ENCODE measurements around the gene SAXO1.
"Not testable (repeated sequence)": the region's sequence is repeated elsewhere in the genome, so short reads cannot be mapped to it uniquely, and the experiment has no call there.

Gene SAXO1

GRCh38 chr9:19023078-19023477 is 9.9 kb downstream of the SAXO1 start:
- TF ChIP-seq CTCF (conservative IDR thresholded peaks at IDR 0.05), result no peak
- H3K27ac ChIP-seq, result no peak overlapping the region

GRCh38 chr9:19022206-19022605 is 10.8 kb downstream of the SAXO1 start:
- H3K27ac ChIP-seq, result no peak overlapping the region
- no peak for TF ChIP-seq CTCF (conservative IDR thresholded peaks at IDR 0.05)

GRCh38 chr9:19021649-19022048 is 11.4 kb downstream of the SAXO1 start:
- not testable (repeated sequence) for H3K27ac ChIP-seq

GRCh38 chr9:19020886-19021455 is 12.0 kb downstream of the SAXO1 start:
- no peak overlapping the region for H3K27ac ChIP-seq
- TF ChIP-seq CTCF (conservative IDR thresholded peaks at IDR 0.05), result no peak

GRCh38 chr9:19018201-19018600 is 14.8 kb downstream of the SAXO1 start:
- H3K27ac ChIP-seq, result no peak overlapping the region
- TF ChIP-seq CTCF (conservative IDR thresholded peaks at IDR 0.05), result no peak

GRCh38 chr9:19009391-19009965 is 23.5 kb downstream of the SAXO1 start:
- H3K27ac ChIP-seq, result no peak overlapping the region
- no peak for TF ChIP-seq CTCF (conservative IDR thresholded peaks at IDR 0.05)

GRCh38 chr9:19000133-19000532 is 32.9 kb downstream of the SAXO1 start:
- no peak overlapping the region for H3K27ac ChIP-seq
- no peak for TF ChIP-seq CTCF (conservative IDR thresholded peaks at IDR 0.05)

GRCh38 chr9:18999173-18999785 is 33.7 kb downstream of the SAXO1 start:
- TF ChIP-seq CTCF (conservative IDR thresholded peaks at IDR 0.05), result no peak
- H3K27ac ChIP-seq, result no peak overlapping the region

Data from VCaP (cell line).